Hepatocyte (in vitro differentiated cells): ENCODE measurements around the gene SLC35G1.

Source experiments
- CTCF ChIP-seq: fragments of 200-600 bp; sonication (generic); IDR thresholded peaks from 2 replicates; pipeline ENCODE4 v1.5.1; 2016; ENCODE audit warnings: antibody characterized with exemption, mild to moderate bottlenecking; ENCODE audit not compliant: poor library complexity
- EZH2 ChIP-seq: fragments of 200-600 bp; sonication (generic); IDR thresholded peaks from 2 replicates; pipeline ENCODE4 v1.6.1; 2016; ENCODE audit warnings: antibody characterized with exemption, mild to moderate bottlenecking, borderline replicate concordance
- EZH2phosphoT487 ChIP-seq: fragments of 200-600 bp; sonication (generic); IDR thresholded peaks from one replicate; pipeline ENCODE4 v1.6.1; 2018; ENCODE audit warnings: antibody characterized with exemption, mild to moderate bottlenecking, low read depth, moderate library complexity; ENCODE audit not compliant: unreplicated experiment, severe bottlenecking

GRCh38 chr10:93951905-93952304 is 58.1 kb downstream of the SLC35G1 start:
- TF ChIP-seq CTCF (no peak), EZH2 (no peak), EZH2phosphoT487 (no peak)
